HG03175 (cell line): ENCODE results near the gene SCAF1.
"Not testable (repeated sequence)": the region's sequence is repeated elsewhere in the genome, so short reads cannot be mapped to it uniquely, and the experiment has no call there.

Experiments used
- ATAC-seq: cut with Tn5 transposase; IDR thresholded peaks from one replicate; pipeline ENCODE4 v1.9.1; 2021; ENCODE audit warnings: mild to moderate bottlenecking, moderate library complexity; ENCODE audit not compliant: unreplicated experiment

SCAF1 gene

DNA sequence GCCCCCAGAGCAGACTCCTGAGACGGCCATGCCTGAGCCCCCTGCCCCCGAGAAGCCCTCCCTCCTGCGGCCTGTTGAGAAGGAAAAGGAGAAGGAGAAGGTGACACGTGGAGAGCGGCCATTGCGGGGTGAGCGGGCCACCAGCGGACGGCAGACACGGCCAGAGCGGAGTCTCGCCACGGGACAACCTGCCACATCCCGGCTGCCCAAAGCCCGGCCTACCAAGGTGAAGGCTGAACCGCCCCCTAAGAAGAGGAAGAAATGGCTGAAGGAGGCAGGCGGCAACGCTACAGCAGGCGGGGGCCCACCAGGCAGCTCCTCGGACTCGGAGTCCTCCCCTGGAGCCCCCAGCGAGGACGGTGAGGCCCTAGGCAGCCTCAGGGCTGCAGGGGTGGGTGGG is 26.1 kb upstream of the SCAF1 start:
- no peak for ATAC-seq

DNA sequence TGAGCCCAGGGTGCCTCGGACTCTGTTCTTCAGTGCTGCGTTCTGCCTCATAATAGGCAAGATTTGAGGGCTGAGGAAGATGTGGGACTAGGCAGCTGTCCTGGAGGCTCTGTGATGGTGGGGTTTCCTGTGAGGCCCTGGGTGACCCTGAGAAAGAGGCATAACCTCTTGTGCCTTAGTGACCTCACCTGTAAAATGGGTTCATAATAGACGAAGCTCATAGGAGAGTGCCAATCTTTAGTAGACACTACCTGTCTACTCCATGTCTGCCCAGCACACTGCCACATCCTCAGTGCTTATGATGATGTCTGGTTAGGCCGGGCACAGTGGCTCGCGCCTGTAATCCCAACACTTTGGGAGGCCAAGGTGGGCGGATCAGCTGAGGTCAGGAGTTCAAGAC is 25.5 kb upstream of the SCAF1 start:
- ATAC-seq = no peak

DNA sequence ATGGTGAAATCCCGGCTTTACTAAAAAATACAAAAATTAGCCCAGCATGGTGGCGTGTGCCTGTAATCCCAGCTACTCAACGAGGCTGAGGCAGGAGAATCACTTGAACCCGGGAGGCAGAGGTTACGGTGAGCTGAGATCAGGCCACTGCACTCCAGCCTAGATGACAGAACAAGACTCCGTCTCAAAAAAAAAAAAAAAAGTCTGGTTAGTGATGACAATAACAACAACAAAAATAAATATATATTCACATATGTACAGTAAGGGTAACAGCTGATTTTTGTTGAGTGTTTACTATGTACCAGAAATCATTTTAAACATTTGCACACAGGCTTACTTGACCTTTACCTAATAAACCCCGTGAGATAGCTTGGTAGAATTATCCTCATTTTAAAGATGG is 25.1 kb upstream of the SCAF1 start:
- ATAC-seq = no peak

DNA sequence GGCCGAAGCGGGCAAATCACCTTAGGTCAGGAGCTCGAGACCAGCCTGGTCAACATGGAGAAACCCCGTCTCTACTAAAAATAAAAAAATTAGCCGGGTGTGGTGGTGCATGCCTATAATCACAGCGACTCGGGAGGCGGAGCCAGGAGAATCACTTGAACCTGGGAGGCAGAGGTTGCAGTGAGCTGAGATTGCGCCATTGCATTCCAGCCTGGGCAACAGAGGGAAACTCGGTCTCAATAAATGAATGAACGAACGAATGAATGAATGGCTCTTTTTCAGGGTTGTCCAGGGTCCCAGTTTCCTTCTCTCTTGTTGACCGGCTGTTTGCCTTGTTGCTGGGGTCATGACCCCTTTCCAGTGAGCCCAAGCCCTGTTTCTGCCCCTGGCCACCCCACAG is 24.1 kb upstream of the SCAF1 start:
- not testable (repeated sequence) for ATAC-seq

DNA sequence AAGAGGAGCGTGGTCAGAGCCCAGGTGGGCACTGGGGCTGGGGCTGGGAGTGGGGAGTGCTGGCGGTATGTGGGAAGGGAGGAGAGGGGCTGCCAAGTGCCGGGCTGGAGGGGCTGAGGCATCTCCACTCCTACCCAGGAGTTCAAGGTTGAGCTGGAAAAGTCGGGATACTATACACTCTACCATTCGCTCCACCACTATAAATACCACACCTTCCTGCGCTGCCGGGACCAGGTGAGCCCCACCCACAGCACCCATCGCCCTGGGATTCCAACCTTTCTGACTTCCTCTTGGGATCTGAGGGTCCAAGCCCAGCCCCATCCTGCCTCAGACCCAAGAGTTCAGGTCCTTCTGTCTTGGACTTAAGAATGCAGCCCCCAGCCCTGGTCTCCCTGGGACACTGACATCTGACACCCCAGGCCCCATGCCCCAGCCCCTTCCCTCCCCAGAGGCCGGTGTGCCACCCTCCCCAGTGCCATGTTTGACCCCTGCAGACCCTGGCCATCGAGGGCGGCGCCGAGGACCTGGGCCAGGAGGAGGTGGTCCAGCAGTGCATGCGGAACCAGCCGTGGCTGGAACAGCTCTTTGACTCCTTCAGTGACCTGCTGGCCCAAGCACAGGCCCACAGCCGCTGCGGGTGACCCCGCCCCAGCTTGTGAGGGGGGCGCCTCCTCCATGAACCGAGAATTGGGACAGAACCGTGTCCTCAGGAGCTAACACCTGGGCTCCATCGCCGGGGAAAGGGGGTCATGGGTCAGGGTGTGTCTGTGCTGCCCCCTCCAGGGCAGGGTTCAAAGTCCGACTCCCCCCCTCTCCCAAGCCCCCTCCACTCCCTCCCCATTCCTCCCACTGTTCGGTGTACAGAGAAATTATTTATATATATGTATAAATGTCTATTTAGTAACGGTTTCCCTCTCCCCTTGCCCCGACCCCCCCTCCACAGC is 16.8 kb upstream of the SCAF1 start:
- no peak for ATAC-seq

DNA sequence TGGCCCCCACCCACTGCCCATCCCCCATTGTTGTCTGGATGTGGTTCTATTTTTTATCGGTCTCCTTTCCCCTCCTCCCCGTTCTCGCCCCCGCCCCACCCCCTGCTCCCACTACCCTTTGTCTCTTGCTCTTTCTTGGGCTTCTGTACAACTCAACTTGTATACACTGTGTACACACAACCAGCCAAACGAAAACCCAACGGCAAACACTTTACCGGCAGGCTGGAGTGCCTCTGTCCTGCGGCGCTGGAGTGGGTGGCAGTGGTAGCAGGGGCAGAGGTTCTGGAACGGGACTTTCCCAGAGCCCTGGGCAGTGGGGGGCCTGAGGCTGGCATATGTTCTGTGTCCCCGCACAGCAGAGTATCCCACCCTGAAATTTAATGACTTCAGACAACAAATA is 15.8 kb upstream of the SCAF1 start:
- no peak for ATAC-seq

DNA sequence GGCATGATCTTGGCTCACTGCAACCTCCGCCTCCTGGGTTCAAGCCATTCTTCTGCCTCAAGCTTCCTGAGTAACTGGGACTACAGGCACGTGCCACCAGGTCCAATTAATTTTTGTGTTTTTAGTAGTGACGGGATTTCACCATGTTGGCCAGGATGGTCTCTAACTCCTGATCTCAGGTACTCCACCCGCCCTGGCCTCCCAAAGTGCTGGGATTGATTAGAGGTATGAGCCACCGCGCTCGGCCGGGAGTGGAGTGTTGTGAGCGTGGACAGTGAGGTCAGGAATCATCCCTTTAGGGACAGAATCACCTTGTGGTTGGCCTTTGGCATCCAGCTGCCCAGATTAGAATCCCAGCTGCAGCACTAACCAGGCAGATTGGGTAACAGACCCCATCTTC is 12.3 kb upstream of the SCAF1 start:
- ATAC-seq = no peak

DNA sequence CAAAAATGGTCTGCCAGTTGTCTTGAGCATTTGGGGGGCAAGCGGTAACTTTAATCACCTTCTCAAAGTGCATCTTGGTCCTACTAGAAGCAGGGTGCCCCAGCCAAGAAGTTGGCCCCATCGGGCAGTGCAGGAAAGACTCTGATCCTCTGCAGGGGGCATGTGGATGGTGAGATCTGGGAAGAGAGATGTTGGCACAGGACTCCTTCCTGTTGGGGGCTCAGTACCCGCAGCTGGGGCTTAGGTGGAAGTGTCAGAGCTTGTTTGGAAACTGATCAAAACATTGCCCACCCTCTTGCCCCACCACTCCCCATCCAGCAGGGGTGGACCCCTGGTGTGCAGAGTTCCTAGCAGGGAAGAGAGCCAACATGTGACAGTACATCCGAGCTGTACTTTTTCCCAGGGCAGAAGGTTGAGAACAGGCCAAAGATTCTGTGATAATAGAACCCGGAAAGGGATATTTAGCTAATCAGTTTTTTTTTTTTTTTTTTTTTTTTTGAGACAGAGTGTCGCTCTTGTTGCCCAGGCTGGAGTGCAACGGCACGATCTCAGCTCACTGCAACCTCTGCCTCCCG is 10.9 kb upstream of the SCAF1 start:
- no peak for ATAC-seq

DNA sequence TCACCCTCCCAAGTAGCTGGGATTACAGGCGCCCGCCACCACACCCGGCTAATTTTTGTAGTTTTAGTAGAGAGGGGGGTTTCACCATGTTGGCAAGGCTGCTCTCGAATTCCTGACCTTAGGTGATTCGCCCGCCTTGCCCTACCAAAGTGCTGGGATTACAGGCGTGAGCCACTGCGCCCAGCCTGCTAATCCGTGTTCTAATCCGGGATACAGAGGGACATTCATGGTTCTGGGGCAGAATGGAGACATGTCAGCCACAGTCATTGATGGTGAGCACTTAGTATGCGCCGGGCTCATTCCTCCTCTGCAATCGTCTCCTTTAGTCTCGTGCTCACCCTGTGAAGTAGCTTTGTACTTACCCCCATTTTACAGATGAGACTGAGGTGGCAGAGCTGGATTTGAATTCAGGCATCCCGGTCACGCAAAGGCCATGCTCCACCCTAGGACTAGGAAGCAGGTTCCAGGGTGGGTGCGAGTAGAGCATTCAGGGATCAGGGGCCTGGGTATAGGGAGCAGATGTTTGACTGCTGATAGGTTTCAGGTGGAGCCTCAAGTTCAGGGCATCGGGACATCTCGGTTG is 10.3 kb upstream of the SCAF1 start:
- ATAC-seq = no peak

DNA sequence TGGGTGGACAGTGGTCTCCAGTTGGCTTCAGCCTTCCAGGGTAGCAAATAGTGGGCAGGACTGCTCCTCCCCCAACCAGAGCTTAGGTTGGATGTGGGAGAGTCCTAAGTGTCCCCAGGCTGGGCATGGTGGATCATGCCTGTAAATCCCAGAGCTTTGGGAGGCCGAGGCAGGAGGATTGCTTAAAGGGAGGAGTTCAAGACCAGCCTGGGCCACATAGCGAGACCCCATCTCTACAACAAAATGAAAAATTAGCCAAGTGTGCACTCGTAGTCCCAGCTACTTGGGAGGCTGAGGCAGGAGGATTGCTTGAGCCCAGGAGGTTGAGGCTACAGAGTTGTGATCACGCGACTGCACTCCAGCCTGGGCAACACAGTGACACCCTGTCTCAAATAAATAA is 9.4 kb upstream of the SCAF1 start:
- ATAC-seq = no peak

DNA sequence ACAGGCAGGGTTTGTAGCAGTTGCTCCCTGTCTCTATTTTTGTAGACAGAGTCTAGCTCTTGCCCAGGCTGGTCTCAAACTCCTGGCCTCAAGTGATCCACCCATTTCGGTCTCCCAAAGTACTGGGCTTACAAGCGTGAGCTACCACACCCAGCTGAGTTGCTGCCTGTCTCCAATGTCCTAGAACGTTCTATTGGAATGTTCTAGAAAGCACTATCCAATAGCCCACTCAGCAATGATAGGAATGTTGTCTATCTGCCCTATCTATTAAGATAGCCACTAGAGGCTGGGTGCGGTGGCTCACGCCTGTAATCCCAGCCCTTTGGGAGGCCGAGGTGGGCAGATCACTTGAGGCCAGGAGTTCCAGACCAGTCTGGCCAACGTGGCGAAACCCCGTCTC is 8.7 kb upstream of the SCAF1 start:
- ATAC-seq = not testable (repeated sequence)

DNA sequence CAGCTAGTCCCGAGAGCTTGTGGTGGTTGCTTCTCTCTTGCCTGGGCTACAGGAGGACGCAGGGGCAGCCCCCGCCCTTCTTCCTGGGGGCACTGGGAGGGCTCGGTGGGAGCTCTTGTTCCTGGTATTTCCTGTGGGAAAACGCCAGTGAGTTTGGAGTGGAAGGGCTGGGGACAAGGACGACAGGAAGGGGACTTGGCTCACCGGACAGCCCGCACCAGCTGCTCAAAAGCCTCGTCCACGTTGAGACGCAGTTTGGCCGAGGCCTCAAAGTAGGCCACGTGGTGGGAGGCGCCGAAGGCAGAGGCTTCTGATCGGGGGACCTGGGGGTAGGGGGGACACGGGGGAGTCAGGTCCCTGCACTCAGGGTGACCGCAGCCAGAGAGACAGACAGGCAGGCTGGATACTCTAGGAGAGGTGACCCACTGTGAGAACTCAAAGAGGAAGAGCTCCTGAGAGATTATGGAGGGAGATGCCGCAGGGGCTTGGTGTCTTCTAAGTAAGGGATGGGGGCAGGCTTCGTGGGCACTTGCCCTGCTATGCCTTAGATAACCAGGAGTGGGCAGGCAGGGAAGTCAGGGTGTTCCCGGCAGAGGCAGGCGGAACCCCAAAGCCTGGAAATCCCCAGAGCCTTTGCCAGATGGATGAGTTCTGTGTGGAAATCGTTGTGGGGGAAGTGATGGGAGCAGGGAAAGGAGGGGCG is 6.3 kb upstream of the SCAF1 start:
- no peak for ATAC-seq

DNA sequence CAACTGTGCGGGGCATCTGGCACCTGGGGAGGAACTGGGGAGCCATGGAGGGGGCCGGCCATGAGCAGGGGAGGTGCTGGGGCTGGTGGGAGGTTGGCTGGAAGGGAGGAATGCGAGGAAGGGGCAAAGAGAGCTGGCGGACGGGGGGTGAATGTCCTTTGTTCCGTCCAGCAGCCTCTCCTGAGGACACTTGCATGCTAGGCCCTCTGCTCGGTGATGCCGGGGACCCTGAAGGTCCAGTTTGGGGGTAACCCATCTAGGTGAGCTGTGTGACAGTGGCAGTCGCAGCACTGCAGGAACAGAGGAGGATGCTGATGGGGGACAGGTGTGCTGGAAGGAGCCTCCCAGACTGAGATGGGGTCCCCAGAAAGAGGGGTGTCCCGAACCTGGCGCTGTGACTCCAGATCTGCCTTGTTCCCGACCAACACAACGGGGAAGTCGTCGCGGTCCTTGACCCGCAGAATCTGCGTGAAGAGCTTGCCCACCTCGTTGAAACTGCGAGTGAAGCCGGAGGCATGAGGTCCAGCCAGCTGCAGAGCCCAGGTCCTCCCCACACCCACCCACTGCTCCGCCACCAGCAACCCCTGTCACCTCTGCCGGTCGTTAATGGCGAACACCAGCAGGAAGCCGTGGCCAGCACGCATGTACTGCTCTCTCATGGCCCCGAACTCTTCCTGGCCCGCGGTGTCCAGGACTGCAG is 5.6 kb upstream of the SCAF1 start:
- ATAC-seq = no peak

DNA sequence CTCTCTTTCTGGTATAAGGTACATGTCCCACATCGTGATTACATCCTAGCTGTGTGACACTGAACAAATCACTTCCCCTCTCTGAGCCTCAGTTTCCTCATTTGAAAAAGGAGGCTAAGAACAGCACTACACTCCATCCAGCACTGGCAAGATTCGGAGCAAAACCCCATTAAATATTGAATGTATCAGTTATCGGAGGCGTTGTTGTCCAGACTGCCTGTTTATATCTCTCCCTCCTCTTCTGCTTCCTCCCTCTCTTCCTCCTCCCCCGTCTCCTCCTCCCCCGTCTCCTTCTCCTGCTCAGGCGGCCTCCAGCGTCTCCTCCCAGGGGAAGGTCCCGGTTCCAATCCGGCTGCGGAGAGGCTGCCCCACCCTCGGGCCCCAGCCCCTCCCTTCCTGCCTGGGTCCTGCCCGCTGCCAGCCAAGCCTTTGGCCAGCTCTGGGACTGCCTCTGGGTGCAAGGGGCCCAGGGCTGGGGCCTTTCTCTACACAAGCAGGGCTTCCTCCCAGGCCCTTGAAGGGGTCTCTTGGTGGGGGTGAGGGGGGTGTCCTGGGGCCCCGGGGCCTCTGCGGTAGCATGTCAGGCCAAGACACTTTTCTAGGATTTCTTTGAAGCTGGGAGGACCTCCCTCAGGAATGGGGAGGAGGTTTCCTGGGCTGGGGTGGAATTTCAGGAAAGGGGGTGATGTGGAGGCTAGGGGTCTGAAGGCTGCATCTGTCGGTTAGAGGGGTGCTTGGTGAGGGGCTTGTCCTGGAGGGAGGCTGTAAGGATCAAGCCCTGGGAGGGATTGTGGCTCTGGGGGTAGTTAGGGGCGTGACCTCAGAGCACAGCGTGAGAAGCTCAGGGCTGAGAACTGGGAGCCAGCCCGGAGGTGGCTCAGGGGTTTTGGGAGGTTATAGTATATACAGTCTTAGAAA is 3.9 kb upstream of the SCAF1 start:
- no peak for ATAC-seq

DNA sequence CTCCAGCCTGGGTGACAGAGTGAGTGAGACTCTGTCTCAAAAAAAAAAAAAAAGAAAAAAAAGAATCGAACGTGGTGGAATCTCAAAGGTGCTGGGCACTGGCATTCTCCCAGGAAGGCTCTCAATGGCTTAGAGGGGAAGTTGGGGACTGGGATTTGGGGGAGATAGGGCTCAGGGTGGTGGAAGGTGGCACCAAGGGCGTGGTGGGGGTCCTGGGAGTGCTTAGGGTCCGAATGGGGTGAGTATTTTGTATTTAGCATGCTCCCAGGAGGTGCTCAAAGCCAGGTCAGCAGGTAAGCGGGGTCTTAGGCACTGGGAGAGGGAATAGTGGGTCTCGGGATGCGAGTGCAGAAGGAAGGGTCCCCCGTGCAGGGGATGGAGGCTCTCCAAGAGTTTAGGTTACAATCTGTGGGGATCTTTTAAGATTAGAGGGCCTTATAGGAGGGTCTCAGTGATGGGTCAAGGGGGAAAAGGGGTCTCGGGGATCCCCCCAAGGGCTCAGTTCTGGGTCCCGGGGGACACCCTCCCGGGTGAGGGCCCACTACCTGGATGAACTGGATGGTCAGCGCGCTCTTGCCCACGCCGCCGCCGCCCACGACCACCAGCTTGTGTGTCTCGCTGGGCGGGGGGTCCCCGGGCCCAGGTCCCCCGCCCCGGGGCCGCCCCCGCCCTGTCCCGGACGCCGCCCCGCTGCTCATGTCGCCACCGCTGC is 2.5 kb upstream of the SCAF1 start:
- no peak for ATAC-seq

DNA sequence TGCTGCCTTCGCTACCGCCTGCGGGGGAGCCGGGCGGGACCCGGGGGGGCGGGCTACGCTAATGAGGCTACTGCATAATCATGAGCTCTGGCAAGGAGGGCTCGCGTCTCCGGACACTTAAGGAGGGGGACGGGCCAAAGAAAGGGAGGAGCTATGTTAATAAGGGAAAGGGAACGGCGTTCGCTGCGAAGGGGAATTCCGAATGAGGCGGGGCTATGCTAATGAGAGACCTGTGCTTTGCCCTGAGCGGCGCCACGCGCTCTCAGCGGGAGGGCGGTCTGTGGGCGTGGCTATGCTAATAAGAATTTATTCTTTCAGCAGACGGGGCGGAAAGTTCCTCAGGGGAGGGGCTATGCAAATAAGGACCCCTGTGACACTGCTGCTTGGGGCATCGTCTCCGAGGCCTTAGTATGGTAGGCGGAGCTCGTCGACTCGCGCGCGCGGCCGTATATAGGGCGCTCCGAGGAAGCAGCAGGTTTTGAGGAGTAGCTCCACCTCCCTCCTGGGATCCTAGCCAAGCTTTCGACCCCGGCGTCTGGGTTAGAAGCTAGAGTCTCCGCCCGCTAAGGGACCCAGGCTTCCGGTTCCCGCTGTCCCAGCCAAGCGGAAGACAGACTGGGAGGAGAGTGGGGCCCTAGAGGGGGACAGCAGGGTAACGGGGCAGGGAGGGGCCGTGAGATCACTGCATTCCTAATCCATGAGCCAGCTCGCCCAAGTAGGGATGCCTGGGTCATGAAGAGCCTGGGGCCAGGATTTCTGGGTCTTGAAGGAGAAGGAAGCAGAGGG is 1.7 kb upstream of the SCAF1 start, which contains the start of gene RRAS:
Gene RRAS (minus strand): TSS at position 31 of the 786 bp plus-strand sequence. CDS start 45 bp downstream, outside the sequence.
- ATAC-seq = peak; percentile 62

DNA sequence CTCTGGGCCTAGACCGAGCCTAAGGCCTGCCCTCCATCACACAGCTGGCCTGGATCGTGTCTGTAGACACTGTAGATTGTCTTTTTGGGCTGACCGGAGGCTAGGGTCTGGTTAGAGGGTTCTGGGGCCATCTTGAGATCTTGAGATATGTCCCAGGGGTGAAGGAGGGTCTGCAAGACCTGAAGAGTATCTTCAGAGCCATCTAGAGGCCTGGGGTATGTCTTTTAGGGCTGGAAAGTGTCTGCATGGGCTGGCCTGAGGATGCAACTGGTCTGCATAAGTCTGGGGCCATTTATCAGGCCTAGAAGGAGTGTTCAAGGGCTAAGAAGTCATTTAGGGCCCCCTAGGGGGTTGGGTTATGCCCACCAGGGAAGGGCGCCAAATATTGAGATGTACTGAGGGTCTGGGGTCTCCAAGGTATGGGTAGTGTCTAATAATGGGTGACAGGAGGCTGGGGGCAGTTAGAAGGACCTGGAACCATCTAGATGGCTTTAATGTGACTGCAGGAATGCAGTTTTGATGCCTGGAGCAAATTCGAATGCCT is 555 bp downstream of the SCAF1 start:
- ATAC-seq = no peak

DNA sequence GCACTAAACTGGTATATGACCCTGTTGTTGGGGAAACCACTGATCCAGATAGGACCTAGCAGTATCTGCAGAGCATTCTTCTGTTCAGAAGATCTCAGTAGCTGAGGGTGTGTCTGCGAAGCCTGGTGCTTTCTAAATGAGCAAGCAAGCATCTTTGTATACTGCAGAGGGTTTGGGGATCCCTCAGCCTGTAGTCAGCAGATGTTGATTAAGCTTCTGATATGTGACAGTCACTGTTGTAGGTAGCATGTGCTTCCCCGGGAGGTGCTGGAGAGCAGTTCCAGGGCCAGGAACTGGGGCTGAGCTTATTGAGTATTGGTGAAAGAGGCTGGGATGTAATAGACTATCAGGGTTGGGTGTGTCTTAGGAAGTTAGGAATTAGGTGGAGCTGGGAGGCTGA is 1.5 kb downstream of the SCAF1 start:
- ATAC-seq = no peak
